ENCODE results near the gene ZMYND8.

GRCh38 chr20:47306755-47307370 lies 49.6 kb downstream of the ZMYND8 start:
- no peak for TF ChIP-seq CTCF (conservative IDR thresholded peaks at IDR 0.05 in 1 of 2, IDR thresholded peaks at IDR 0.05 in 1 of 2; ENCODE audit: low read depth in 1 of 2, low read length in 2 of 2)
- no peak for TF ChIP-seq EZH2 (IDR thresholded peaks at IDR 0.05; ENCODE audit: low read length, missing control alignments)
